H1 (cell line): Measurements from ENCODE around the gene PRKCH. TPM values are rescaled to one million over a fixed set of nuclear protein-coding genes. Genes with fewer than 3 reads are reported as not detected.

Source experiments
- CTCF ChIA-PET: fragments of 300-600 bp; sonication (Branson Sonifier 250); formaldehyde crosslinking; loops from one replicate; lab custom pipeline; 2021; ENCODE audit not compliant: partially characterized antibody; lab: Charles Lee
- POLR2A ChIA-PET: fragments of 300-600 bp; sonication (Branson Sonifier 250); formaldehyde crosslinking; loops from one replicate; lab custom pipeline; 2021; ENCODE audit warnings: inconsistent platforms; ENCODE audit not compliant: partially characterized antibody; lab: Charles Lee
- DNase-seq, 2 experiments: peaks; one replicate each; pipeline versions ENCODE4 v3.0.0 to v3.0.0-alpha.2; 2010 to 2022; ENCODE audit warnings: low spot score in 2 of 2, low read depth in 1 of 2, mixed read lengths in 1 of 2
- FAIRE-seq: peaks from 2 replicates; lab custom pipeline; 2011; peaks lifted over from hg19 to GRCh38; lab: Jason Lieb, UNC
- H2AFZ ChIP-seq: 2 replicates; pipeline ENCODE4 v1.8.1; 2012; ENCODE audit warnings: low read length, inconsistent platforms
- H2AK5ac ChIP-seq: 2 replicates; pipeline ENCODE4 v1.6.1; 2013; ENCODE audit warnings: low read depth, low read length
- H2BK120ac ChIP-seq: replicated peaks from 2 replicates; pipeline ENCODE3; 2013; ENCODE audit warnings: low read depth, low read length, inconsistent platforms
- H2BK12ac ChIP-seq: 2 replicates; pipeline ENCODE4 v1.6.1; 2013; ENCODE audit warnings: low read depth, low read length
- H2BK15ac ChIP-seq: 2 replicates; pipeline ENCODE4 v1.6.1; 2013; ENCODE audit warnings: low read length
- H2BK20ac ChIP-seq: 2 replicates; pipeline ENCODE4 v1.6.1; 2013; ENCODE audit warnings: low read length
- H2BK5ac ChIP-seq: 2 replicates; pipeline ENCODE4 v1.6.1; 2013; ENCODE audit warnings: low read depth, low read length
- H3K14ac ChIP-seq: 2 replicates; pipeline ENCODE4 v1.6.1; 2013; ENCODE audit warnings: inconsistent platforms; ENCODE audit not compliant: insufficient read length
- H3K18ac ChIP-seq: 2 replicates; pipeline ENCODE4 v1.6.1; 2013; ENCODE audit warnings: low read length; ENCODE audit errors: extremely low read depth
- H3K23ac ChIP-seq: 2 replicates; pipeline ENCODE4 v1.6.1; 2013; ENCODE audit warnings: inconsistent platforms; ENCODE audit not compliant: insufficient read length
- H3K23me2 ChIP-seq: 2 replicates; pipeline ENCODE4 v1.6.1; 2013; ENCODE audit warnings: low read depth, low read length
- H3K27ac ChIP-seq: 2 replicates; pipeline ENCODE4 v1.6.1; 2011; ENCODE audit warnings: low read depth, low read length, inconsistent platforms
- H3K27me3 ChIP-seq, 4 experiments: replicated peaks in 1 of 4; 1 replicate in 1 of 4; 2 replicates in 3 of 4; pipeline versions ENCODE4 v1.6.1 to v1.8.1; 2011 to 2013; ENCODE audit warnings: low read length in 3 of 4, mild to moderate bottlenecking in 3 of 4, inconsistent platforms in 2 of 4, mixed read lengths in 2 of 4, moderate library complexity in 1 of 4; ENCODE audit not compliant: control insufficient read depth in 3 of 4, insufficient read depth in 3 of 4; ENCODE audit errors: extremely low read depth in 1 of 4
- H3K36me3 ChIP-seq, 4 experiments: 2 replicates each; pipeline versions ENCODE4 v1.6.1 to v1.8.1; 2011 to 2013; ENCODE audit warnings: mild to moderate bottlenecking in 4 of 4, low read length in 3 of 4, moderate library complexity in 2 of 4, control low read depth in 1 of 4, inconsistent platforms in 1 of 4; ENCODE audit not compliant: insufficient read depth in 4 of 4, control insufficient read depth in 2 of 4
- H3K4ac ChIP-seq: replicated peaks from 2 replicates; pipeline ENCODE3; 2013; ENCODE audit warnings: low read length, low read depth, mixed read lengths, inconsistent platforms; ENCODE audit not compliant: insufficient read length
- H3K4me1 ChIP-seq, 4 experiments: replicated peaks in 1 of 4; 1 replicate in 1 of 4; 2 replicates in 3 of 4; pipeline versions ENCODE4 v1.6.1 to v1.8.1; 2011 to 2013; ENCODE audit warnings: low read length in 3 of 4, inconsistent platforms in 2 of 4, mixed read lengths in 1 of 4; ENCODE audit not compliant: insufficient read depth in 4 of 4, control insufficient read depth in 3 of 4
- H3K4me2 ChIP-seq, 2 experiments: 2 replicates each; pipeline versions ENCODE4 v1.6.1 to v1.8.1; 2011 to 2013; ENCODE audit warnings: low read depth in 2 of 2, low read length in 2 of 2, control low read depth in 1 of 2, inconsistent platforms in 1 of 2, mild to moderate bottlenecking in 1 of 2; ENCODE audit not compliant: insufficient read depth in 1 of 2
- H3K4me3 ChIP-seq, 4 experiments: fragments of 200-600, 300-600 bp in 1 of 4; sonication (generic), shearing (Covaris generic), sonication (Bioruptor Twin) in 1 of 4; 2 replicates each; pipeline versions ENCODE4 v1.5.1 to v1.8.1; 2011 to 2016; ENCODE audit warnings: low read length in 4 of 4, low read depth in 3 of 4, control low read depth in 2 of 4, inconsistent platforms in 2 of 4, mild to moderate bottlenecking in 2 of 4, mixed read lengths in 1 of 4, moderate library complexity in 1 of 4; ENCODE audit not compliant: insufficient read depth in 2 of 4; ENCODE audit errors: extremely low read depth in 1 of 4
- H3K56ac ChIP-seq: replicated peaks from 2 replicates; pipeline ENCODE3; 2013; ENCODE audit warnings: low read depth, mild to moderate bottlenecking, mixed read lengths, low read length, inconsistent platforms; ENCODE audit not compliant: insufficient read length
- H3K79me1 ChIP-seq: 2 replicates; pipeline ENCODE4 v1.6.1; 2013; ENCODE audit warnings: low read depth, low read length, control low read depth
- H3K79me2 ChIP-seq, 2 experiments: 2 replicates each; pipeline versions ENCODE4 v1.6.1 to v1.8.1; 2012 to 2013; ENCODE audit warnings: low read length in 2 of 2, mild to moderate bottlenecking in 2 of 2, inconsistent platforms in 1 of 2; ENCODE audit not compliant: insufficient read depth in 2 of 2, control insufficient read depth in 1 of 2
- H3K9ac ChIP-seq, 4 experiments: replicated peaks in 1 of 4; 1 replicate in 1 of 4; 2 replicates in 3 of 4; pipeline versions ENCODE4 v1.6.1 to v1.8.1; 2011 to 2013; ENCODE audit warnings: low read depth in 3 of 4, low read length in 3 of 4, control low read depth in 2 of 4, mild to moderate bottlenecking in 2 of 4, moderate library complexity in 2 of 4, inconsistent platforms in 1 of 4; ENCODE audit errors: extremely low read depth in 1 of 4
- H3K9me3 ChIP-seq, 2 experiments: 2 replicates each; pipeline versions ENCODE4 v1.6.1 to v1.8.1; 2012 to 2013; ENCODE audit warnings: mild to moderate bottlenecking in 2 of 2, moderate library complexity in 2 of 2, control low read depth in 1 of 2, inconsistent platforms in 1 of 2, low read depth in 1 of 2, low read length in 1 of 2, mixed read lengths in 1 of 2; ENCODE audit not compliant: insufficient read depth in 2 of 2
- H4K20me1 ChIP-seq, 2 experiments: replicated peaks in 1 of 2; 2 replicates each; pipeline versions ENCODE3 to v1.8.1; 2011 to 2013; ENCODE audit warnings: inconsistent platforms in 2 of 2, low read length in 2 of 2, mild to moderate bottlenecking in 1 of 2; ENCODE audit not compliant: insufficient read depth in 2 of 2, control insufficient read depth in 1 of 2
- H4K5ac ChIP-seq: 2 replicates; pipeline ENCODE4 v1.6.1; 2013; ENCODE audit warnings: low read length, low read depth, mixed read lengths, inconsistent platforms; ENCODE audit not compliant: insufficient read length
- H4K8ac ChIP-seq: 2 replicates; pipeline ENCODE4 v1.8.0; 2013; ENCODE audit warnings: mild to moderate bottlenecking, moderate library complexity, low read length, inconsistent platforms; ENCODE audit not compliant: insufficient read depth; ENCODE audit errors: extremely low read depth
- H4K91ac ChIP-seq: replicated peaks from 2 replicates; pipeline ENCODE3; 2013; ENCODE audit warnings: low read length, mixed read lengths, inconsistent platforms; ENCODE audit not compliant: insufficient read length
- CHD1 ChIP-seq: IDR thresholded peaks from 2 replicates; pipeline ENCODE4 v1.6.1; 2012; ENCODE audit warnings: low read depth, low read length, improper control_type of control experiment
- NRF1 ChIP-seq: IDR thresholded peaks from 2 replicates; pipeline ENCODE4 v1.6.1; 2011; ENCODE audit warnings: mild to moderate bottlenecking, low read depth, low read length, improper control_type of control experiment
- WGBS, 2 experiments: shearing (Covaris generic) in 1 of 2; methylation state at CpG; one replicate each; pipeline versions ENCODE4 v1.1.6 to v1.1.7; 2013 to 2015; ENCODE audit warnings: low lambda C conversion rate in 2 of 2, mixed read lengths in 2 of 2, inconsistent platforms in 1 of 2, low coverage in 1 of 2, missing lambda C conversion rate in 1 of 2; ENCODE audit not compliant: insufficient replicate concordance in 2 of 2, insufficient coverage in 1 of 2, insufficient read length in 1 of 2; ENCODE audit errors: extremely low coverage in 1 of 2, missing lambda C conversion rate in 1 of 2; 5-methylcytosine and 5-hydroxymethylcytosine counted together
- polyA plus RNA-seq, 7 experiments: library from polyadenylated mRNA; depleted of rRNA in 3 of 7; stranded (reverse) in 5 of 7; unstranded in 2 of 7; fragments of >200 nt in 5 of 7; fragments of 200-250 nt in 2 of 7; gene quantifications; 1 replicate in 5 of 7; 2 replicates in 1 of 7; 4 replicates in 1 of 7; pipeline versions ENCODE4 v1.2.1 to v1.2.3, GENCODE V29; 2011 to 2013; ENCODE audit warnings: missing spikeins in 2 of 7, mixed read lengths in 2 of 7
- total RNA-seq: library from RNA; stranded (reverse); fragmentation: NEBNext Ultra II Directional; extraction: Animal tissue kit (Norgen Biotek cat#: 25700); gene quantifications from 2 replicates; pipeline ENCODE4 v1.2.1, GENCODE V29; 2021

Gene PRKCH
- total and polyA plus RNA-seq, 2 of the 8 experiments (the other 6 are each of a cell fraction or from before 2014, with no cell fraction given), result 6.4 to 7.0 TPM

- H4K20me1 ChIP-seq, result no peaks in the 10 kb centered on the region
- no peak overlapping the region for H4K91ac ChIP-seq
- no peaks in the 10 kb centered on the region for H3K36me3 ChIP-seq
- H3K23ac ChIP-seq, result no peak overlapping the region
- TF ChIP-seq NRF1, result no peak
- no peak for TF ChIP-seq CHD1
- H3K27me3 ChIP-seq, result peaks cover 0 to 6% (median 2%) of the 10 kb centered on the region in 4 experiments; a peak in 4 of 7 replicates
- no peak overlapping the region for H3K27ac ChIP-seq
- no peak overlapping the region for H4K5ac ChIP-seq
- no peak overlapping the region for H3K56ac ChIP-seq
- H2BK120ac ChIP-seq, result no peak overlapping the region
- no peak for FAIRE-seq
- no peak for DNase-seq
- no peaks in the 10 kb centered on the region for H3K9me3 ChIP-seq
- no peak overlapping the region for H3K14ac ChIP-seq
- no peak overlapping the region for H3K18ac ChIP-seq
- H3K9ac ChIP-seq, result no peak overlapping the region
- H2BK15ac ChIP-seq, result no peak overlapping the region
- H3K4me3 ChIP-seq, result no peak overlapping the region
- peaks cover 7% of the 10 kb centered on the region; the same call in 1 of the 2 replicates for H3K23me2 ChIP-seq
- no peaks in the 10 kb centered on the region for H3K79me1 ChIP-seq
- no peak overlapping the region for H2BK20ac ChIP-seq
- H4K8ac ChIP-seq, result no peak overlapping the region
- ChIA-PET POLR2A (no interaction called here), CTCF (interaction anchor here (1.0 to 3.7 kb wide), 8 partner anchors 11 to 98 kb away, joined by 3 to 22 read pairs (median 4); no protein-coding TSS in a partner anchor)
- H2AK5ac ChIP-seq, result no peak overlapping the region
- H2BK5ac ChIP-seq, result no peak overlapping the region
- no peak overlapping the region for H2BK12ac ChIP-seq
- 90% methylated on average over 9 of the region's 9 CpGs; no CpG with 5 or more reads in 1 of the 2 experiments for WGBS, 2 experiments
- H3K79me2 ChIP-seq, result no peaks in the 10 kb centered on the region
- no peak overlapping the region for H3K4me2 ChIP-seq
- H3K4me1 ChIP-seq, result peaks cover 6 to 15% (median 13%) of the 10 kb centered on the region in 4 experiments
- H2AFZ ChIP-seq, result no peak overlapping the region
- no peak overlapping the region for H3K4ac ChIP-seq
Observed at GRCh38 chr14:61569812-61570548, 248.6 kb downstream of the PRKCH start.
